ENCODE measurements around the gene COX8A. TPM values are rescaled to one million over a fixed set of nuclear protein-coding genes. Genes with fewer than 3 reads are reported as not detected.

COX8A gene
- total RNA-seq, 4 donors from 2014 or later, result 373 to 510 (median 455) TPM

DNA sequence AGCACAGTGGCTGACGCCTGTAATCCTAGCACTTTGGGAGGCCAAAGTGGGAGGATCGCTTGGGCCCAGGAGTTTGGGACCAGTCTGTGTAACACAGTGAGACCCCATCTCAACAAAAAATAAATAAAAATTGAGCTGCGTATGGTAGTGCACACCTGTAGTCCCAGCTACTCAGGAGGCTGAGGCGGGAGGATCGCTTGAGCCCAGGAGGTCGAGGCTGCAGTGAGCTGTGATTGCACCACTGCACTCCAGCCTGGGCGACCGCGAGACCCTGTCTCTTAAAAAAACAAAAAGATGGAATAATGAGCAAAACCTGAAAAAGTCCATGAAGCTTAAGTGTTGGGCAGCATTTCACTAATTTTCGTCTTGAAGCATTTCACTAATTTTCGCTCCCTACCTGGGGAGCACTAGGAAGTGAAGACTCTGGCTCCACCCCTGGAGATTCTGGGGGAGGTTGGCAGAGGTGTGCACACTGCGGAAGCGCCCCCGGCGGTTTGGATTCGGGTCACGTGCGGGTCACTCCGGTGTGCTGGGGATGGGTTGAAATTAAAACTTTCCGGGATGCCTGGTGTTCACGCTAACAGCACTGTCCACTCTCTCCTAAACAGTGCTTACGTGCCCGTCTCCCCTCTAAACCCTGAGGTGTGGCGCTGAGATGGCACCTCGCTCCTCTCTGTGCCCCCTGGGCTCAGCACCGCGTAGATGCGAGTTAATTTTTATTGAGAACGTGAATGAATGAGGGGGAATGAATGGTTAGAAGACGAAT, 36.5 kb upstream of the COX8A start:
- intact Hi-C loops (cut with DNase I; ENCODE audit: low total_unique reads), result no loop called here
- H3K4me3 ChIP-seq (ENCODE audit: low read depth, poor library complexity, severe bottlenecking), result peak overlapping the region; percentile 8
- TF ChIP-seq, protein P1, sequence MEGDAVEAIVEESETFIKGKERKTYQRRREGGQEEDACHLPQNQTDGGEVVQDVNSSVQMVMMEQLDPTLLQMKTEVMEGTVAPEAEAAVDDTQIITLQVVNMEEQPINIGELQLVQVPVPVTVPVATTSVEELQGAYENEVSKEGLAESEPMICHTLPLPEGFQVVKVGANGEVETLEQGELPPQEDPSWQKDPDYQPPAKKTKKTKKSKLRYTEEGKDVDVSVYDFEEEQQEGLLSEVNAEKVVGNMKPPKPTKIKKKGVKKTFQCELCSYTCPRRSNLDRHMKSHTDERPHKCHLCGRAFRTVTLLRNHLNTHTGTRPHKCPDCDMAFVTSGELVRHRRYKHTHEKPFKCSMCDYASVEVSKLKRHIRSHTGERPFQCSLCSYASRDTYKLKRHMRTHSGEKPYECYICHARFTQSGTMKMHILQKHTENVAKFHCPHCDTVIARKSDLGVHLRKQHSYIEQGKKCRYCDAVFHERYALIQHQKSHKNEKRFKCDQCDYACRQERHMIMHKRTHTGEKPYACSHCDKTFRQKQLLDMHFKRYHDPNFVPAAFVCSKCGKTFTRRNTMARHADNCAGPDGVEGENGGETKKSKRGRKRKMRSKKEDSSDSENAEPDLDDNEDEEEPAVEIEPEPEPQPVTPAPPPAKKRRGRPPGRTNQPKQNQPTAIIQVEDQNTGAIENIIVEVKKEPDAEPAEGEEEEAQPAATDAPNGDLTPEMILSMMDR (IDR thresholded peaks at IDR 0.05), result no peak
- TF ChIP-seq POLR2A (IDR thresholded peaks at IDR 0.05), result no peak
- DNase-seq (ENCODE audit: low spot score in 2 of 2), result no peak
- 26 to 29% methylated on average over 30 of the region's 30 CpGs for WGBS, 2 donors

DNA sequence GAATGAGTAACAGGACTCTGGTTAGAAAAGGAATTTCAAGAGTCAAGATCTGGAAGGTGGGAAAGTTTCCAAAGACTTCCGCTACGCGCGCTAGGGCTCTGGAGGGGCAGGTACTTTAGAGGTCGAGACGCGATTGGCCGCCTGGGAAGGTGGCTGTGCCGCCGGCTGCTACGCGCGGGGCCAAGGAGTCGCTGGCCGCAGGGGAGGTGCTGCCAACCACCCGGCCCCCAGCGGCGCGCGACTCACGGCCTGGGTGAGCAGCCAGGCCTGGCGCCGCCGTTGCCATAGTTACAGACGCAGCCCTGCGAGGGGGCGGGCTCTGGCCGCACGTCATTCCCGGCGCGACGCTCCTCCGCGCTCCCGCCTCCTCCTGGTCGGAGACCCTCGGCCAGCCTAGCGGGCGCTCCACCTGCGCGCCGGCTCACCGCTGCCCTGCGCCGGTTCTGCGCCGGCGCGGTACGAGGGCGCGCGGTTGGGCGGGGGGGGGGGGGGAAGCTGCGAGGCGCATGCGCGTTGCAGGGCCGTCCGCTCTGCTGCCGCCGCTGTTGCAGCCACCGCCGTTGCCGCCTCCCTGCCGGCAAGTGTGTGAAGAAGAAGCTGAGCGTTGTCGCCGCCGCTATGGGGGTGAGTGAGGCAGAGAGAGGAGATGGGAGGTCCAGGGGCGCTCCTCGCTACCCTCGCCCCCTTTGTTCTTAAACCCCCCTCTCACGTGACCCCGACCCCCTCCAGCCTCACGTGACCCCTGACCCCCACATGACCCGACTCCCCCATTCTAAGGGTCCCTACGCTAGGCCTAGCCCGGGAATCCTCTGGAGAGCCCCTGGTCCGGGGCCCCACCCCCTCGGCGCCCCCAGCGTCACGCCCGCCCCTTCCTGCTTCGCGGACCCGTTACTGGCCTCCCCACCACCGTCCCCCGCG, 35.7 kb upstream of the COX8A start, which contains the start of gene NAA40:
Gene NAA40, plus strand, starts transcription at position 524 of the 918 bp plus-strand sequence. Its CDS starts 95 bp downstream, at position 619.
- WGBS, 2 donors, result 0 to 1% methylated on average over 30 to 59 of the region's 92 CpGs

DNA sequence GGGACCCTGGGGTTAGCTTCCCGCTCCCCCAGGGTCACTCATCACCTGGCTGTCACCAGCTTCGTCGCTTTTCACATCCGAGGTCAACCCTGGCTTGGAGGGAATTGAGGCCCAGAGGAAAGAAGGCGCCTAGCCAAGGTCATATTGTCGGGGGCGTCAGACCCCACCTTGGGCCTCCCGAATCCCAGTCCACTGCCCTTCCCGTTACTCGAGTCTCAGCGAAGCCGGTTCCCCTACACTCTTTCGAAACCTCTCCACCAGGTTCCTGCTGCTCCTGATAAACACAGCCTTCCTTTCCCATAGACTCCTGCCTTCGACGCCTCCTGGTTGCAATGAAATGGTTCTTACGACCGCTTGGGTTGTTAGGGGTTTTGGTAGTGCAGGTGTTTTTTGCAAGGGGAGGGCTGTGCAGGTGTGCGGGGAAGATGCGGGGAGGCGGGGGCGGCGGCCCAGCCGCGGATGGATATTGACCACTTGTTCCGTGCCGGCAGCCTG, 35.0 kb upstream of the COX8A start:
- no peak for TF ChIP-seq POLR2A (IDR thresholded peaks at IDR 0.05)
- TF ChIP-seq, protein P1 (IDR thresholded peaks at IDR 0.05), result no peak
- 5 to 6% methylated on average over 26 of the region's 26 CpGs for WGBS, 2 donors
- intact Hi-C loops (cut with DNase I; ENCODE audit: low total_unique reads), result no loop called here
- DNase-seq (ENCODE audit: low spot score in 2 of 2), result no peak
- H3K4me3 ChIP-seq (ENCODE audit: low read depth, poor library complexity, severe bottlenecking), result peak overlapping the region; percentile 44

More for the DNA sequence above, 35.7 kb upstream of the COX8A start, which contains the start of gene NAA40:
- peak within 1 kb of the TSS; percentile 44 for H3K4me3 ChIP-seq (ENCODE audit: low read depth, poor library complexity, severe bottlenecking)
- intact Hi-C loops (cut with DNase I; ENCODE audit: low total_unique reads), result no loop called here
- TF ChIP-seq, protein P1 (IDR thresholded peaks at IDR 0.05), result no peak
- TF ChIP-seq POLR2A (IDR thresholded peaks at IDR 0.05), result no peak
- peak; percentile 69 to 95 for DNase-seq (ENCODE audit: low spot score in 2 of 2)

DNA sequence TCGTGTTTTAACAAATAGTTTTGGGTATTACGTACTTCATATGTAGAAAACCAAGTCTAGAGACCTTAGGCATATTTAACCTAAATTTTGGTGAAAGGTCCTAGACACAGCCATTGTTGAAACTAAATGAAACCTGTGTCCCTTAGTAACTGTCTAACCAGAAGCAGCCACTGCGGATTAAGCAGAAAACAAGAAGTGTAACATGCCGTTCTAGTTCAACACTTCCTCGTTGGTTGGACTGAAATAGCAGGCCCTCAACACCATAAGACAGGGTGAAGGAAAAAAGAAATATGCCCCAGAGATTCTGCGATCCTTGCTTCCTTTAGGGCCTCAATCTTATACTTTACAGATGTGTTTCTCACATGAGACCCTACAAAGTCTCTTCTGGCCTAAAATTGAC, 33.6 kb upstream of the COX8A start:
- no peak for DNase-seq (ENCODE audit: low spot score in 2 of 2)
- intact Hi-C loops (cut with DNase I; ENCODE audit: low total_unique reads), result loop anchor here (10.0 kb wide), 1 partner anchor 176 kb away; the partner anchor contains the start of gene ZFTA
- no peak for TF ChIP-seq POLR2A (IDR thresholded peaks at IDR 0.05)
- TF ChIP-seq, protein P1 (IDR thresholded peaks at IDR 0.05), result no peak

DNA sequence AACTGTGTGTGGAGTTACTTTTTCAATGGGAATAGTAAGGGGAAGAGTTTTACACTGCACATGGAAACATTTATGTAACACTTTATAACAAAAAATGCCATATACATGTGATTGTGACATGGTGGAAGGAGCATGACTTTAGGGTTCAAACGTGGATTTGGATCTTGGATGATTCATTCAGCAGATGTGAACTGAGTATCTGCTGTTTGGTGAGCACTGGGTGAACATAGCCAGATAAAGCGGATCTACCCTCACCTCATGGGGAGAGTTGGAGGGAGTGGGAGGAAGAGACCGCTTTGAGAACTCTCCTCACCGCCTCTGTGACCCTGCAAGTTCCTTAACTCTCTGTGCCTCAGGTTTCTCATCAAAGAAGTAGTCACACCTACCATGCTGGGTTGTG, 32.5 kb upstream of the COX8A start:
- intact Hi-C loops (cut with DNase I; ENCODE audit: low total_unique reads), result loop anchor here (10.0 kb wide), 1 partner anchor 177 kb away; the partner anchor contains the start of gene ZFTA
- 79 to 84% methylated on average over 4 of the region's 4 CpGs for WGBS, 2 donors
- no peak overlapping the region for H3K4me3 ChIP-seq (ENCODE audit: low read depth, poor library complexity, severe bottlenecking)
- DNase-seq (ENCODE audit: low spot score in 2 of 2), result no peak
- TF ChIP-seq POLR2A (IDR thresholded peaks at IDR 0.05), result no peak
- TF ChIP-seq, protein P1 (IDR thresholded peaks at IDR 0.05), result no peak

More for the DNA sequence above, 33.6 kb upstream of the COX8A start:
- WGBS, 2 donors, result 72 to 78% methylated on average over 6 of the region's 6 CpGs
- no peak overlapping the region for H3K4me3 ChIP-seq (ENCODE audit: low read depth, poor library complexity, severe bottlenecking)
